Testis (tissue), 3 donors: Measurements from ENCODE around the gene LRPAP1. TPM values are rescaled to one million over a fixed set of nuclear protein-coding genes. Genes with fewer than 3 reads are reported as not detected.

ENCODE experiments used
- DNase-seq: peaks from one replicate; pipeline ENCODE4 v3.0.0-alpha.2; 2019
- H3K27ac ChIP-seq, 2 donors: fragments of 200-600 bp; sonication (generic); one replicate each; pipeline ENCODE4 v1.5.1; 2019
- H3K27me3 ChIP-seq: fragments of 200-600 bp; sonication (generic); one replicate; pipeline ENCODE4 v1.5.1; 2019
- H3K36me3 ChIP-seq: fragments of 200-600 bp; sonication (generic); one replicate; pipeline ENCODE4 v1.5.1; 2017; ENCODE audit warnings: low read depth; ENCODE audit errors: missing control alignments
- H3K4me1 ChIP-seq: fragments of 200-600 bp; sonication (generic); one replicate; pipeline ENCODE4 v1.5.1; 2019
- H3K4me3 ChIP-seq, 2 donors: fragments of 200-600 bp; sonication (generic); one replicate each; pipeline ENCODE4 v1.5.1; 2017 to 2019
- H3K9me3 ChIP-seq: fragments of 200-600 bp; sonication (generic); one replicate; pipeline ENCODE4 v1.5.1; 2017
- CTCF ChIP-seq, 3 experiments: fragments of 450-650 bp in 2 of 3; fragments of 200-600 bp in 1 of 3; sonication (generic) in 1 of 3; IDR thresholded peaks; one replicate each; pipeline ENCODE4 v1.5.1; 2016 to 2019; ENCODE audit warnings: antibody characterized with exemption in 3 of 3, mild to moderate bottlenecking in 2 of 3, moderate library complexity in 1 of 3
- POLR2A ChIP-seq: fragments of 450-650 bp; IDR thresholded peaks from one replicate; pipeline ENCODE4 v1.6.1; 2017; ENCODE audit warnings: antibody characterized with exemption, mild to moderate bottlenecking, moderate library complexity
- WGBS, 2 donors: methylation state at CpG; one replicate each; pipeline ENCODE4 v1.1.5; 2018; 5-methylcytosine and 5-hydroxymethylcytosine counted together
- intact Hi-C: fragments of 100-400 bp; cut with DNase I; formaldehyde crosslinking; loops from one replicate; pipeline ENCODE4 v1.15.1; 2023; ENCODE audit warnings: low total_unique reads
- polyA plus RNA-seq: library from polyadenylated mRNA; stranded (reverse); fragments of 350-450 nt; fragmentation: Illumina TruSeq; extraction: RNeasy Lipid Tissue Mini Kit (QIAGEN cat#74804); gene quantifications from one replicate; pipeline ENCODE4 v1.2.3, GENCODE V29; 2014; ENCODE audit warnings: low read depth, low replicate concordance; ENCODE audit not compliant: insufficient read depth
- total RNA-seq, 2 donors: library from RNA; depleted of rRNA; stranded (reverse); fragments of >200 nt; gene quantifications; one replicate each; pipeline ENCODE4 v1.2.3, GENCODE V29; 2016

LRPAP1 gene
- total and polyA plus RNA-seq, 3 donors from 2014 or later, result 179 to 337 (median 279) TPM

GRCh38 chr4:3501825-3502425, 30.3 kb downstream of the LRPAP1 start:
- DNase-seq, result no peak

GRCh38 chr4:3501126-3501824, 30.9 kb downstream of the LRPAP1 start:
- Histone ChIP-seq H3K27ac (no peak overlapping the region), H3K9me3 (no peaks in the 10 kb centered on the region), H3K27me3 (no peaks in the 10 kb centered on the region), H3K4me3 (no peak overlapping the region), H3K4me1 (peaks cover 15% of the 10 kb centered on the region), H3K36me3 (no peaks in the 10 kb centered on the region)
- WGBS, 2 donors, result 89 to 97% methylated on average over 18 to 24 of the region's 24 CpGs
- intact Hi-C loops, result no loop called here
- DNase-seq, result no peak
- TF ChIP-seq POLR2A (no peak), CTCF (IDR thresholded peaks at IDR 0.05) (no peak)

More at GRCh38 chr4:3501825-3502425, 30.3 kb downstream of the LRPAP1 start:
- intact Hi-C loops, result no loop called here
- WGBS, 2 donors, result 92 to 93% methylated on average over 13 to 19 of the region's 19 CpGs
- Histone ChIP-seq H3K27me3 (no peaks in the 10 kb centered on the region), H3K9me3 (no peaks in the 10 kb centered on the region), H3K27ac (no peak overlapping the region), H3K4me3 (no peak overlapping the region), H3K36me3 (no peaks in the 10 kb centered on the region), H3K4me1 (peaks cover 15% of the 10 kb centered on the region)
- no peak for TF ChIP-seq CTCF (IDR thresholded peaks at IDR 0.05)
- no peak for TF ChIP-seq POLR2A

- WGBS, 2 donors, result 89 to 96% methylated on average over 13 to 29 of the region's 29 CpGs
- Histone ChIP-seq H3K27me3 (no peaks in the 10 kb centered on the region), H3K4me1 (peaks cover 15% of the 10 kb centered on the region), H3K9me3 (no peaks in the 10 kb centered on the region), H3K36me3 (no peaks in the 10 kb centered on the region), H3K4me3 (no peak overlapping the region), H3K27ac (no peak overlapping the region)
- intact Hi-C loops, result no loop called here
- TF ChIP-seq POLR2A (no peak), CTCF (IDR thresholded peaks at IDR 0.05) (no peak)
- no peak for DNase-seq
Measured at GRCh38 chr4:3500634-3501101, 31.6 kb downstream of the LRPAP1 start.

- H3K36me3 ChIP-seq, result no peaks in the 10 kb centered on the region
- no peaks in the 10 kb centered on the region for H3K27me3 ChIP-seq
- peaks cover 15% of the 10 kb centered on the region for H3K4me1 ChIP-seq
- intact Hi-C loops, result no loop called here
- H3K4me3 ChIP-seq, result no peak overlapping the region
- DNase-seq, result no peak
- H3K27ac ChIP-seq, result no peak overlapping the region
- H3K9me3 ChIP-seq, result no peaks in the 10 kb centered on the region
- WGBS, 2 donors, result 94 to 97% methylated on average over 11 to 17 of the region's 17 CpGs
- TF ChIP-seq POLR2A (no peak), CTCF (IDR thresholded peaks at IDR 0.05) (no peak)
Measured at GRCh38 chr4:3500111-3500510, 32.1 kb downstream of the LRPAP1 start.
